GM12878 (cell line): ENCODE results near the gene OTUB2. TPM values are rescaled to one million over a fixed set of nuclear protein-coding genes. Genes with fewer than 3 reads are reported as not detected.

Source experiments
- ATAC-seq: fragments of 200-7000 bp; cut with Tn5 transposase; 3 replicates; pipeline ENCODE4 v1.9.1; 2020; ENCODE audit warnings: mild to moderate bottlenecking, moderate library complexity
- BruUV-seq: library from RNA; stranded (reverse); fragments of 400-500 nt; replicated peaks from 2 replicates; lab custom pipeline; 2021; lab: Mats Ljungman, UMichigan
- CTCF ChIA-PET: fragments of 300-600 bp; sonication (Branson Sonifier 250); formaldehyde crosslinking; extraction: SDS; loops from one replicate; lab custom pipeline; 2021; ENCODE audit warnings: inconsistent platforms; lab: Yijun Ruan, JAX
- POLR2A ChIA-PET: fragments of 350-600 bp; formaldehyde crosslinking; extraction: SDS; loops from one replicate; lab custom pipeline; 2021; ENCODE audit warnings: inconsistent platforms; lab: Charles Lee
- RAD21 ChIA-PET: fragments of 300-600 bp; sonication (Branson Sonifier 250); formaldehyde crosslinking; loops from one replicate; lab custom pipeline; 2023; ENCODE audit warnings: antibody characterized with exemption; ENCODE audit not compliant: unreplicated experiment; lab: Charles Lee
- SMC1A ChIA-PET: fragments of 300-600 bp; sonication (Branson Sonifier 250); formaldehyde crosslinking; loops from one replicate; lab custom pipeline; 2023; ENCODE audit not compliant: unreplicated experiment, uncharacterized antibody; lab: Charles Lee
- DNase-seq: peaks from one replicate; pipeline ENCODE4 v3.0.0-alpha.2; 2011; ENCODE audit warnings: low read depth, low spot score
- FAIRE-seq: peaks from 3 replicates; lab custom pipeline; 2011; peaks lifted over from hg19 to GRCh38; lab: Jason Lieb, UNC
- H2AFZ ChIP-seq: 2 replicates; pipeline ENCODE4 v1.6.0; 2011; ENCODE audit warnings: low read depth, low read length, control low read depth; ENCODE audit not compliant: control insufficient read depth
- H3K27ac ChIP-seq: 2 replicates; pipeline ENCODE4 v1.5.1; 2011; ENCODE audit warnings: control low read depth; ENCODE audit not compliant: control insufficient read depth, insufficient read depth
- H3K27me3 ChIP-seq, 2 experiments: replicated peaks in 1 of 2; 2 replicates each; pipeline versions ENCODE4 v1.6.0 to v1.6.1; 2011; ENCODE audit warnings: low read length in 1 of 2; ENCODE audit not compliant: control insufficient read depth in 2 of 2, insufficient read depth in 2 of 2
- H3K36me3 ChIP-seq, 2 experiments: 2 replicates each; pipeline ENCODE4 v1.5.1; 2011; ENCODE audit warnings: low read length in 1 of 2; ENCODE audit not compliant: control insufficient read depth in 2 of 2, insufficient read depth in 2 of 2
- H3K4me1 ChIP-seq: 2 replicates; pipeline ENCODE4 v1.6.1; 2011; ENCODE audit warnings: mild to moderate bottlenecking, low read length, moderate library complexity, mixed read lengths; ENCODE audit not compliant: control insufficient read depth, insufficient read depth
- H3K4me2 ChIP-seq: 2 replicates; pipeline ENCODE4 v1.6.0; 2011; ENCODE audit warnings: control low read depth; ENCODE audit not compliant: control insufficient read depth, insufficient read depth
- H3K4me3 ChIP-seq: fragments of 200-600 bp; sonication (generic); 2 replicates; pipeline ENCODE4 v1.5.1; 2016
- H3K79me2 ChIP-seq: 2 replicates; pipeline ENCODE4 v1.6.0; 2011; ENCODE audit warnings: low read length; ENCODE audit not compliant: control insufficient read depth, insufficient read depth
- H3K9ac ChIP-seq: 2 replicates; pipeline ENCODE4 v1.8.0; 2011; ENCODE audit warnings: low read length, control low read depth, mixed read lengths; ENCODE audit not compliant: control insufficient read depth, insufficient read depth
- H3K9me3 ChIP-seq: replicated peaks from 3 replicates; pipeline ENCODE4 v1.5.1; 2011; ENCODE audit warnings: mild to moderate bottlenecking, low read length; ENCODE audit not compliant: control insufficient read depth, insufficient read depth
- H4K20me1 ChIP-seq: 2 replicates; pipeline ENCODE4 v1.6.0; 2011; ENCODE audit not compliant: control insufficient read depth, insufficient read depth
- ASH2L ChIP-seq: fragments of 300-600, 200-600 bp; sonication (generic); IDR thresholded peaks from 2 replicates; pipeline ENCODE4 v1.6.1; 2017; ENCODE audit warnings: low read depth, mild to moderate bottlenecking, borderline replicate concordance
- BCL11A ChIP-seq: IDR thresholded peaks from 2 replicates; pipeline ENCODE4 v1.6.1; 2011; ENCODE audit warnings: low read depth, low read length
- CBX5 ChIP-seq: sonication (generic); IDR thresholded peaks from 2 replicates; pipeline ENCODE4 v1.6.1; 2016; ENCODE audit warnings: low read depth, moderate library complexity, mild to moderate bottlenecking, inconsistent platforms
- HDAC2 ChIP-seq: fragments of 200-600 bp; sonication (generic); IDR thresholded peaks from 2 replicates; pipeline ENCODE4 v1.6.1; 2017
- IKZF1 ChIP-seq: fragments of 450-650 bp; conservative IDR thresholded peaks from 2 replicates; pipeline ENCODE4 v1.6.1; 2017; ENCODE audit warnings: antibody characterized with exemption, mild to moderate bottlenecking
- KAT2A ChIP-seq: conservative IDR thresholded peaks from 2 replicates; pipeline ENCODE4 v1.6.1; 2011; ENCODE audit warnings: low read depth, low read length; ENCODE audit not compliant: control insufficient read depth
- NFIC ChIP-seq: IDR thresholded peaks from 2 replicates; pipeline ENCODE4 v1.6.1; 2012; ENCODE audit warnings: low read depth, mild to moderate bottlenecking, inconsistent platforms, low read length, moderate library complexity
- PAX5 ChIP-seq: IDR thresholded peaks from 2 replicates; pipeline ENCODE4 v1.6.1; 2011; ENCODE audit warnings: low read depth, low read length, borderline replicate concordance
- SMAD5 ChIP-seq: IDR thresholded peaks from 2 replicates; pipeline ENCODE4 v1.6.1; 2016; ENCODE audit warnings: antibody characterized with exemption, low read depth
- SMARCA5 ChIP-seq: fragments of 450-650 bp; IDR thresholded peaks from 2 replicates; pipeline ENCODE4 v1.6.1; 2017; ENCODE audit warnings: mild to moderate bottlenecking
- SPI1 ChIP-seq: IDR thresholded peaks from 2 replicates; pipeline ENCODE4 v1.6.1; 2011; ENCODE audit warnings: low read depth, mild to moderate bottlenecking, low read length, moderate library complexity, borderline replicate concordance; ENCODE audit not compliant: insufficient read depth
- STAT1 ChIP-seq: fragments of 450-650 bp; conservative IDR thresholded peaks from 2 replicates; pipeline ENCODE4 v1.6.1; 2014; ENCODE audit warnings: antibody characterized with exemption, mild to moderate bottlenecking
- ZBED1 ChIP-seq: IDR thresholded peaks from 2 replicates; pipeline ENCODE4 v1.6.1; 2016; ENCODE audit warnings: borderline replicate concordance
- WGBS: methylation state at CpG from one replicate; pipeline ENCODE4 v1.1.6; 2016; ENCODE audit warnings: low lambda C conversion rate; ENCODE audit not compliant: insufficient replicate concordance, insufficient coverage; ENCODE audit errors: missing lambda C conversion rate; 5-methylcytosine and 5-hydroxymethylcytosine counted together
- in situ Hi-C: fragments of 300-500 bp; cut with MboI; formaldehyde crosslinking; loops from 9 replicates; pipeline ENCODE4 v1.14.3; 2018; ENCODE audit warnings: mixed read lengths
- intact Hi-C: fragments of 100-400 bp; cut with micrococcal nuclease; formaldehyde crosslinking; loops from one replicate; pipeline ENCODE4 v1.14.2; 2022; ENCODE audit not compliant: unreplicated experiment
- polyA plus RNA-seq, 11 experiments: library from polyadenylated mRNA; depleted of rRNA in 4 of 11; unstranded in 6 of 11; stranded (reverse) in 5 of 11; fragments of >200 nt; fragmentation: Nextera tagmentation in 4 of 11; fragmentation: Illumina TruSeq in 1 of 11; extraction: Ambion mirVana in 4 of 11; extraction: Trizol in 1 of 11; gene quantifications; 1 replicate in 1 of 11; 2 replicates in 10 of 11; pipeline versions ENCODE4 v1.2.1 to v1.2.3, GENCODE V29; 2011 to 2016; ENCODE audit warnings: inconsistent platforms in 2 of 11, missing spikeins in 2 of 11, low read depth in 1 of 11
- total RNA-seq, 4 experiments: library from RNA; depleted of rRNA in 3 of 4; stranded (reverse); fragments of >200 nt in 3 of 4; fragmentation: Illumina TruSeq in 1 of 4; extraction: Trizol in 1 of 4; gene quantifications; 2 replicates each; pipeline versions ENCODE4 v1.2.1 to v1.2.3, GENCODE V29; 2013 to 2021
- TF ChIP-seq, protein P1 (sequence below): IDR thresholded peaks from 2 replicates; pipeline ENCODE4 v1.6.1; 2012; ENCODE audit warnings: low read length, inconsistent platforms
- TF ChIP-seq, protein P2 (sequence below): fragments of 450-650 bp; IDR thresholded peaks from 2 replicates; pipeline ENCODE4 v1.6.1; 2018; ENCODE audit warnings: borderline replicate concordance, mild to moderate bottlenecking; ENCODE audit not compliant: partially characterized antibody
- TF ChIP-seq, protein P3 (sequence below): fragments of 450-650 bp; IDR thresholded peaks from 2 replicates; pipeline ENCODE4 v1.6.1; 2017; ENCODE audit warnings: low read depth, mild to moderate bottlenecking, moderate library complexity
- TF ChIP-seq, protein P4 (sequence below): fragments of 450-650 bp; IDR thresholded peaks from 2 replicates; pipeline ENCODE4 v1.6.1; 2016; ENCODE audit warnings: mild to moderate bottlenecking

The OTUB2 gene
- total and polyA plus RNA-seq, 10 of the 15 experiments (the other 5 are each of a cell fraction or from before 2014, with no cell fraction given), result 0.05 to 0.82 (median 0.43) TPM

DNA sequence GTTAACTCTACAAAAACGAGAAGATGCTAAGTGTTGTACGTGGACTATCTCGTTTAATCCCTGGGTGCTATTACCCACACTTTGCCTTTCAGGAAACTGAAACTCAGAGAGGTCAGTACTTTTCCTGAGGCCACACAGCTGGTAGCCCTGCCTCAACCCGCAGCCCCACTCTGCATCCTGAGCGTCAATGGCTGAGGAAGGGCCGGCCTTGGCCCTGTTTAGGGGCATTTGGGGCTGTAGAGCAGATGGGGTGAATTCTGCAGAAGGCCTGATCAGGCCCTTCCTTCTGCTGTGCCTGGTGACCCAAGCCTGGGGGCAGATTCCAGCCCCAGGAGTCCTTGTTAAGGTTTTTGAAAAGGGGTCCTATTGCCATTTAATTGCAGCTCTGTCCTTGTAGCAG, 32.8 kb upstream of the OTUB2 start:
- in situ Hi-C loops (no loop called here), intact Hi-C loops (no loop called here)
- POLR2A ChIA-PET, result no interaction called here
- no peaks in the 10 kb centered on the region for H4K20me1 ChIP-seq
- SMC1A ChIA-PET, result interaction anchor here (1.1 to 1.7 kb wide), 2 partner anchors 16 to 53 kb away, joined by 4 to 6 read pairs; no protein-coding TSS in a partner anchor
- 39% methylated on average over 6 of the region's 6 CpGs for WGBS
- TF ChIP-seq, protein P1, sequence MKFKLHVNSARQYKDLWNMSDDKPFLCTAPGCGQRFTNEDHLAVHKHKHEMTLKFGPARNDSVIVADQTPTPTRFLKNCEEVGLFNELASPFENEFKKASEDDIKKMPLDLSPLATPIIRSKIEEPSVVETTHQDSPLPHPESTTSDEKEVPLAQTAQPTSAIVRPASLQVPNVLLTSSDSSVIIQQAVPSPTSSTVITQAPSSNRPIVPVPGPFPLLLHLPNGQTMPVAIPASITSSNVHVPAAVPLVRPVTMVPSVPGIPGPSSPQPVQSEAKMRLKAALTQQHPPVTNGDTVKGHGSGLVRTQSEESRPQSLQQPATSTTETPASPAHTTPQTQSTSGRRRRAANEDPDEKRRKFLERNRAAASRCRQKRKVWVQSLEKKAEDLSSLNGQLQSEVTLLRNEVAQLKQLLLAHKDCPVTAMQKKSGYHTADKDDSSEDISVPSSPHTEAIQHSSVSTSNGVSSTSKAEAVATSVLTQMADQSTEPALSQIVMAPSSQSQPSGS, result no peak
- TF ChIP-seq ASH2L (no peak), SMARCA5 (no peak), SPI1 (no peak), CBX5 (no peak), SMAD5 (no peak), NFIC (no peak), PAX5 (no peak), HDAC2 (no peak), IKZF1 (no peak), BCL11A (no peak), ZBED1 (no peak), KAT2A (no peak), STAT1 (no peak)
- TF ChIP-seq, protein P2, sequence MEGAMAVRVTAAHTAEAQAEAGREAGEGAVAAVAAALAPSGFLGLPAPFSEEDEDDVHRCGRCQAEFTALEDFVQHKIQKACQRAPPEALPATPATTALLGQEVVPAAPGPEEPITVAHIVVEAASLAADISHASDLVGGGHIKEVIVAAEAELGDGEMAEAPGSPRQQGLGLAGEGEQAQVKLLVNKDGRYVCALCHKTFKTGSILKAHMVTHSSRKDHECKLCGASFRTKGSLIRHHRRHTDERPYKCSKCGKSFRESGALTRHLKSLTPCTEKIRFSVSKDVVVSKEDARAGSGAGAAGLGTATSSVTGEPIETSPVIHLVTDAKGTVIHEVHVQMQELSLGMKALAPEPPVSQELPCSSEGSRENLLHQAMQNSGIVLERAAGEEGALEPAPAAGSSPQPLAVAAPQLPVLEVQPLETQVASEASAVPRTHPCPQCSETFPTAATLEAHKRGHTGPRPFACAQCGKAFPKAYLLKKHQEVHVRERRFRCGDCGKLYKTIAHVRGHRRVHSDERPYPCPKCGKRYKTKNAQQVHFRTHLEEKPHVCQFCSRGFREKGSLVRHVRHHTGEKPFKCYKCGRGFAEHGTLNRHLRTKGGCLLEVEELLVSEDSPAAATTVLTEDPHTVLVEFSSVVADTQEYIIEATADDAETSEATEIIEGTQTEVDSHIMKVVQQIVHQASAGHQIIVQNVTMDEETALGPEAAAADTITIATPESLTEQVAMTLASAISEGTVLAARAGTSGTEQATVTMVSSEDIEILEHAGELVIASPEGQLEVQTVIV, result no peak
- TF ChIP-seq, protein P3, sequence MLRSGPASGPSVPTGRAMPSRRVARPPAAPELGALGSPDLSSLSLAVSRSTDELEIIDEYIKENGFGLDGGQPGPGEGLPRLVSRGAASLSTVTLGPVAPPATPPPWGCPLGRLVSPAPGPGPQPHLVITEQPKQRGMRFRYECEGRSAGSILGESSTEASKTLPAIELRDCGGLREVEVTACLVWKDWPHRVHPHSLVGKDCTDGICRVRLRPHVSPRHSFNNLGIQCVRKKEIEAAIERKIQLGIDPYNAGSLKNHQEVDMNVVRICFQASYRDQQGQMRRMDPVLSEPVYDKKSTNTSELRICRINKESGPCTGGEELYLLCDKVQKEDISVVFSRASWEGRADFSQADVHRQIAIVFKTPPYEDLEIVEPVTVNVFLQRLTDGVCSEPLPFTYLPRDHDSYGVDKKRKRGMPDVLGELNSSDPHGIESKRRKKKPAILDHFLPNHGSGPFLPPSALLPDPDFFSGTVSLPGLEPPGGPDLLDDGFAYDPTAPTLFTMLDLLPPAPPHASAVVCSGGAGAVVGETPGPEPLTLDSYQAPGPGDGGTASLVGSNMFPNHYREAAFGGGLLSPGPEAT, result no peak
- TF ChIP-seq, protein P4, sequence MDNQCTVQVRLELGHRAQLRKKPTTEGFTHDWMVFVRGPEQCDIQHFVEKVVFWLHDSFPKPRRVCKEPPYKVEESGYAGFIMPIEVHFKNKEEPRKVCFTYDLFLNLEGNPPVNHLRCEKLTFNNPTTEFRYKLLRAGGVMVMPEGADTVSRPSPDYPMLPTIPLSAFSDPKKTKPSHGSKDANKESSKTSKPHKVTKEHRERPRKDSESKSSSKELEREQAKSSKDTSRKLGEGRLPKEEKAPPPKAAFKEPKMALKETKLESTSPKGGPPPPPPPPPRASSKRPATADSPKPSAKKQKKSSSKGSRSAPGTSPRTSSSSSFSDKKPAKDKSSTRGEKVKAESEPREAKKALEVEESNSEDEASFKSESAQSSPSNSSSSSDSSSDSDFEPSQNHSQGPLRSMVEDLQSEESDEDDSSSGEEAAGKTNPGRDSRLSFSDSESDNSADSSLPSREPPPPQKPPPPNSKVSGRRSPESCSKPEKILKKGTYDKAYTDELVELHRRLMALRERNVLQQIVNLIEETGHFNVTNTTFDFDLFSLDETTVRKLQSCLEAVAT, result no peak
- RAD21 ChIA-PET, result interaction anchor here (0.9 kb wide), 1 partner anchor 53 kb away, joined by 3 read pairs; no protein-coding TSS in a partner anchor
- peaks cover 20% of the 10 kb centered on the region for H3K4me1 ChIP-seq
- FAIRE-seq, result no peak
- no peak overlapping the region for H3K9ac ChIP-seq
- no peaks in the 10 kb centered on the region for H3K27me3 ChIP-seq
- H3K27ac ChIP-seq, result no peak overlapping the region
- DNase-seq, result no peak
- no TSS peak for BruUV-seq
- no peak overlapping the region for H2AFZ ChIP-seq
- no peaks in the 10 kb centered on the region for H3K9me3 ChIP-seq
- ATAC-seq, result no peak
- CTCF ChIA-PET, result interaction anchor here (1.3 to 16.9 kb wide), 4 partner anchors 8 to 55 kb away, joined by 3 to 541 read pairs (median 4); no protein-coding TSS in a partner anchor
- no peak overlapping the region for H3K4me2 ChIP-seq
- no peaks in the 10 kb centered on the region for H3K36me3 ChIP-seq
- no peak overlapping the region for H3K4me3 ChIP-seq
- no peaks in the 10 kb centered on the region for H3K79me2 ChIP-seq
